SU-DHL-6 (cell line): ENCODE data around the gene ARHGAP4.

Source experiments
- H2AFZ ChIP-seq: fragments of 200-600 bp; sonication (generic); 2 replicates; pipeline ENCODE4 v1.6.1; 2014; ENCODE audit warnings: low read depth, mild to moderate bottlenecking, moderate library complexity, mixed read lengths, antibody characterized with exemption, low read length; ENCODE audit not compliant: severe bottlenecking
- H3F3A ChIP-seq: fragments of 200-600 bp; shearing (Covaris generic); 2 replicates; pipeline ENCODE4 v1.6.0; 2016; ENCODE audit warnings: antibody characterized with exemption, mild to moderate bottlenecking; ENCODE audit not compliant: insufficient read depth
- H3K27ac ChIP-seq: fragments of 200-600 bp; sonication (generic); 2 replicates; pipeline ENCODE4 v1.5.1; 2016; ENCODE audit warnings: low read depth, mild to moderate bottlenecking, low read length, moderate library complexity, mixed read lengths
- H3K27me3 ChIP-seq: fragments of 200-600 bp; sonication (generic), shearing (Covaris generic); 2 replicates; pipeline ENCODE4 v1.6.0; 2014; ENCODE audit warnings: mild to moderate bottlenecking, low read length
- H3K36me3 ChIP-seq: fragments of 200-600 bp; sonication (generic); 2 replicates; pipeline ENCODE4 v1.6.1; 2014; ENCODE audit warnings: mild to moderate bottlenecking, low read length, mixed read lengths
- H3K4me2 ChIP-seq: fragments of 300-600, 200-600 bp; shearing (Covaris generic), sonication (generic); 2 replicates; pipeline ENCODE4 v1.6.0; 2014; ENCODE audit warnings: low read length, low read depth, mild to moderate bottlenecking; ENCODE audit not compliant: poor library complexity, severe bottlenecking
- H3K4me3 ChIP-seq: fragments of 200-600 bp; sonication (generic); 2 replicates; pipeline ENCODE4 v1.5.1; 2014; ENCODE audit warnings: antibody characterized with exemption, low read length, mild to moderate bottlenecking, mixed read lengths; ENCODE audit not compliant: insufficient read depth, poor library complexity, severe bottlenecking
- H3K79me2 ChIP-seq: fragments of 200-600 bp; sonication (generic); 2 replicates; pipeline ENCODE4 v1.6.1; 2014; ENCODE audit warnings: mild to moderate bottlenecking, low read length, moderate library complexity; ENCODE audit not compliant: insufficient read depth
- H3K9ac ChIP-seq: fragments of 200-600 bp; sonication (generic); 2 replicates; pipeline ENCODE4 v1.7.0; 2014; ENCODE audit warnings: mild to moderate bottlenecking, low read length
- H3K9me2 ChIP-seq: fragments of 200-600 bp; sonication (generic); replicated peaks from 2 replicates; pipeline ENCODE4 v1.6.1; 2014; ENCODE audit warnings: low read length; ENCODE audit not compliant: insufficient read depth
- H3K9me3 ChIP-seq: fragments of 200-600 bp; sonication (generic); 2 replicates; pipeline ENCODE4 v1.6.1; 2014; ENCODE audit warnings: low read length, mixed read lengths; ENCODE audit not compliant: insufficient read depth
- H4K20me1 ChIP-seq: fragments of 200-600 bp; sonication (generic); 2 replicates; pipeline ENCODE4 v1.6.1; 2014; ENCODE audit warnings: low read depth, mild to moderate bottlenecking, antibody characterized with exemption, low read length, moderate library complexity, mixed read lengths
- CTCF ChIP-seq: fragments of 200-600 bp; sonication (generic); IDR thresholded peaks from one replicate; pipeline ENCODE4 v1.5.1; 2017; ENCODE audit warnings: antibody characterized with exemption, mild to moderate bottlenecking, low read length, moderate library complexity; ENCODE audit not compliant: insufficient read depth, poor library complexity, severe bottlenecking
- EZH2phosphoT487 ChIP-seq: fragments of 200-600 bp; sonication (generic), shearing (Covaris generic); conservative IDR thresholded peaks from 2 replicates; pipeline ENCODE4 v1.6.1; 2018; ENCODE audit warnings: mild to moderate bottlenecking, antibody characterized with exemption, low read length, moderate library complexity, mixed read lengths

ARHGAP4 gene

GRCh38 chrX:153935326-153935851, 9.3 kb upstream of the ARHGAP4 start:
- Histone ChIP-seq H2AFZ (peak overlapping the region; percentile 85), H3K9me3 (no peaks in the 10 kb centered on the region), H3F3A (0 out of 2 replicates have a peak, but pooled peaks cover 5% of the 10 kb centered on the region), H3K4me2 (peak overlapping the region; percentile 71), H3K9me2 (no peaks in the 10 kb centered on the region), H4K20me1 (no peaks in the 10 kb centered on the region), H3K27me3 (no peaks in the 10 kb centered on the region), H3K9ac (peak overlapping the region; percentile 71), H3K36me3 (no peaks in the 10 kb centered on the region), H3K79me2 (peaks cover 19% of the 10 kb centered on the region), H3K27ac (no peak overlapping the region), H3K4me3 (peak overlapping the region; percentile 60)
- TF ChIP-seq EZH2phosphoT487 (no peak), CTCF (no peak)

- no peaks in the 10 kb centered on the region for H3K36me3 ChIP-seq
- H3K79me2 ChIP-seq: peaks cover 19% of the 10 kb centered on the region
- no peaks in the 10 kb centered on the region for H3K9me2 ChIP-seq
Observed at GRCh38 chrX:153934762-153935325, 8.8 kb upstream of the ARHGAP4 start, which contains the start of gene NAA10. NAA10 (minus strand) TSS chrX:153935037; CDS start chrX:153934904, 133 bp downstream.

DNA sequence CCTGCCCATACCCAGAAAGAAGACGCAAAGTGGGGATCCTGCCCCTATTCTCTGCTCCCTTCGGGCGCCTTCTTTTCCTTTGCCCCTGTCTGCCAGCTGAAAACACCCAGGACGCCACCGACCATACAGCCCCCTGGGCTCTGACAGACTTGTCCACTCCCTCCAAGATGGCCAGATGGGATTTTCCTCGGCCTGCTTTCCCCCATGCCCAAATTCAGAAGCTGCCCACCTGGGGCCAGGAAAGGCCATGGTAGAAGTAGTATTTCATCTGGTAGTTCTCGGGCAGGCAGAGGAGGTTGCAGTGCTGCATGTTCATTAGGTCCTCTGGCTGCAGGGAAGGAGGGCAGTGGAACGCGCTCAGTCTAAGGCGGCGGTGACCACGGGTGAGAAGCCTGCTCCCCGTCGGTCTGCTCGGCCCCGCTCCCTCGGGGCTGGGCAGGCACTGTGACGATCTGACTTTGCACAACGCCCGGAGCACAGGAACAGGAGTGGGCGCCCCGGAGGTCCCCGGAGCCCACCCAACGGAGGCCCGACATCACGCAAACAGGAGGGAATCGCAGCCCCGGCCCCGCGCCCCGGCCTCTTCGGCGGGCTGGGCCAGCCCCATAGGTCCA, 8.2 kb upstream of the ARHGAP4 start:
- no peaks in the 10 kb centered on the region for H3K9me2 ChIP-seq
- TF ChIP-seq EZH2phosphoT487 (no peak), CTCF (no peak)
- H4K20me1 ChIP-seq: no peaks in the 10 kb centered on the region
- H3F3A ChIP-seq: peaks cover 6% of the 10 kb centered on the region; the same call in 1 of the 2 replicates
- H3K36me3 ChIP-seq: no peaks in the 10 kb centered on the region
- no peaks in the 10 kb centered on the region for H3K27me3 ChIP-seq
- H3K4me3 ChIP-seq: peak overlapping the region; percentile 84
- peak overlapping the region; percentile 96 for H3K9ac ChIP-seq
- no peak overlapping the region for H2AFZ ChIP-seq
- peaks cover 19% of the 10 kb centered on the region for H3K79me2 ChIP-seq
- peak overlapping the region; percentile 51 for H3K27ac ChIP-seq
- peak overlapping the region; percentile 93 for H3K4me2 ChIP-seq
- no peaks in the 10 kb centered on the region for H3K9me3 ChIP-seq

More at GRCh38 chrX:153934762-153935325, 8.8 kb upstream of the ARHGAP4 start, which contains the start of gene NAA10:
- Histone ChIP-seq H3K9me3 (no peaks in the 10 kb centered on the region), H3K27me3 (no peaks in the 10 kb centered on the region), H4K20me1 (no peaks in the 10 kb centered on the region), H2AFZ (peak within 1 kb of the TSS; percentile 85), H3K27ac (peak within 1 kb of the TSS; percentile 51), H3K4me2 (peak within 1 kb of the TSS; percentile 93), H3F3A (0 out of 2 replicates have a peak, but pooled peaks cover 5% of the 10 kb centered on the region), H3K4me3 (peak within 1 kb of the TSS; percentile 84), H3K9ac (peak within 1 kb of the TSS; percentile 96)
- TF ChIP-seq CTCF (no peak), EZH2phosphoT487 (no peak)
